HG03103 (cell line): ENCODE data around the gene NPHP1.
A peak's percentile ranks its signal among the peaks of the same experiment; 100 is the strongest.
"Not testable (repeated sequence)": the region's sequence is repeated elsewhere in the genome, so short reads cannot be mapped to it uniquely, and the experiment has no call there.

Experiments
- ATAC-seq: cut with Tn5 transposase; IDR thresholded peaks from one replicate; pipeline ENCODE4 v1.9.1; 2021; ENCODE audit warnings: low read depth; ENCODE audit not compliant: unreplicated experiment

The NPHP1 gene

GRCh38 chr2:110204408-110205385 is at the start of gene NPHP1:
Gene NPHP1 (minus strand): TSS chr2:110205013. CDS start chr2:110204968, 45 bp downstream.
- ATAC-seq: peak; percentile 97

DNA sequence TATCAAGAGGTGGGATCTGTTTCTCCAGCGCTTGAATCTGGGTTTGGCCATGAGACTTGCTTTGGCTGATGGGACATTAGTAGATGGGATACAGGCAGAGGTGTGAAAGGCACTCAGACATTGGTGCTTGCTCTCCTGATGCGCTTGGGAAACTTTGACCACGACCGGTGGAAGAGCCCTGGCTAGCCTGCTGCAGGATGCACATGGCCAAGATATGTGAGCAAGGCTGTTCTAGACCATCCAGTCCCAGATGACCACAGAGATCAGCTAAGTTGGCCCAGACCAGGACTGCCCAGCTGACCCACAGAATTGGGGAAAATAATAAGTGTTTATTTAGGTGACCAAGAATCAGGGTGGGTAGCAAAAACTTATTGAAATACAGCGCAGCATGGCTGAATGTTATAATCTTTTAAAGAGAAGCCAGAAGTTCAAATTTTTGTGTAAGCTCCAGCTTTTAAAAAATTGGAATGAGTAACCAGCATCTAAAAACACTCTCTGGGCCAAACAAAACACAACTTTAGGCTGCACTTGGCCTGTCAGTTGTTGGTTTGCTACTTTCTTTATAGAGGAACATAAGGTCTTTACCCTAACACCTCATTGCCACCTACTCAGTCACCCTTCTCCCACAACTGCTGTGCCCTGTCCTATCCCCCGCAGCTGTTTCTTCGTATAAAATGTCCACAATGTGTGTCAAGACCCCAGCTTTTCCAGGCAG is 43.4 kb upstream of the NPHP1 start:
- not testable (repeated sequence) for ATAC-seq

DNA sequence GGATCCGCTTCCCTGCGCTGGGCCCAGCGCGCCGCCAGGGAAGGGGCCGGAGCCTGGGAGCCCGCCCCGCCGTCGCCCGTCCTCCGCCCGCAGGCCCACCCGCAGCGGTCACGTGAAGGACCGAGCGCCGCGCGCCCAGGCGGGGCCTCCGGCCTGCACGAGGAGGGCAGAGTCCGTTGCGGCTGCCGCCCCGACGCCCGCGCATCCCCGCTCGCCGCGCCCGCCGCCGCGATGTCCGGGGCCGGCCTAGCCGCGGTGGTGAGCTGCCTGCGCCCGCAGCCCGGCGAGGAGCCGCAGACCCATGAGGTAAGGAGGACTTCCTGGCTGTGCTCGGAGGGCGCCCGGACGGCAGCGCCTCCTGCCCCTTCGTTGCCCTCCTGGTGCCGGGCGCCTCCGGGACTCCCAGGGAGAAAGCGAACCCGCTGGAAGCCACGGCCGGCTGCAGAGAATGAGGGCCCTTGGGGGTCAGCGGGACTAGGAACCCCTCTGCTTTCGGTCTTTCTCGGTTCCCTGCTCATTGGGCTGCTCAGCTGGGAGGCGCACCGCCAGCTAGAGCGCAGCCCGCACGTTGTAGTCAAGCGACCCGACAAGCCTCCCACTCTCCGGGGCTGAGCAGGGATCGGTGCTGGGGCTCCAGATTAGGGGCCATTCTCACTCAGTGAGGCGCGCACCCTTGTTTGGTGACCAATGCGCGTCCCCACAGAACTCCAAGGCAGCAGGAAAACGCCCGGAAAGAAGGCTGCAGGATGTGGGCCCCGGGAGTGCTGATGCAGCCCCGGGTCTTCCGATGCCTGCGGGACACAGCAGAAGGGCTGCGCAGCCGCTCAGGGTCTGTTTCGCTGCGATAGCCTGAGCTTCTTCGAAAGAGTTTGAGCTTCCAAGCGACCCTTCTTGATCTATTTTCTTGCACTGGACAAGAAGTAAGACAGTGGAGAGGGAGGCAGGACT is 40.9 kb upstream of the NPHP1 start:
- ATAC-seq: not testable (repeated sequence)

- ATAC-seq: not testable (repeated sequence)
These were observed 38.5 kb upstream of the NPHP1 start for GRCh38 chr2:110243283-110243682.

GRCh38 chr2:110234514-110234913 is 29.7 kb upstream of the NPHP1 start:
- not testable (repeated sequence) for ATAC-seq

DNA sequence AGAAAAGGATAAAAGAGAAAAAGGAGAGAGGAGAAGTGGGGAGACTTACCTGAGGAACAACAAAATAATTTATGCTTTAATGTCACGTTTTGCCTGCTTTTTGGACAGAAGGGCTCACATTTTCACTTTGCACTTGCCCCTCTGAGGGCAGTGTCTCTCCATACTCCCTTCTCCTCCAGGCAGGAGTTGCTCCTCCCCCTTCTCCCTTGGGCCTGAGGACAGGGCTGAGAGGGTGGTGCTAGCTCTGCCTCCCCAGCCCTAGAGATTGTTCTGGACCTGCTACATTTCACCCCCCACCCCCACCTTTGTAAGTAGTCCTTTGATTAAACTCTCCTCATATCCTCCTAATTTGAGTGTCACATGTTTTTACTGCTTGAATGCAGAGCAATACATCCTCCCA is 25.1 kb upstream of the NPHP1 start:
- ATAC-seq: not testable (repeated sequence)

GRCh38 chr2:110222626-110223025 is 17.8 kb upstream of the NPHP1 start:
- ATAC-seq: not testable (repeated sequence)

- no peak for ATAC-seq
These were observed 17.1 kb upstream of the NPHP1 start for GRCh38 chr2:110221938-110222337.

GRCh38 chr2:110220190-110220564 is 15.4 kb upstream of the NPHP1 start:
- no peak for ATAC-seq

DNA sequence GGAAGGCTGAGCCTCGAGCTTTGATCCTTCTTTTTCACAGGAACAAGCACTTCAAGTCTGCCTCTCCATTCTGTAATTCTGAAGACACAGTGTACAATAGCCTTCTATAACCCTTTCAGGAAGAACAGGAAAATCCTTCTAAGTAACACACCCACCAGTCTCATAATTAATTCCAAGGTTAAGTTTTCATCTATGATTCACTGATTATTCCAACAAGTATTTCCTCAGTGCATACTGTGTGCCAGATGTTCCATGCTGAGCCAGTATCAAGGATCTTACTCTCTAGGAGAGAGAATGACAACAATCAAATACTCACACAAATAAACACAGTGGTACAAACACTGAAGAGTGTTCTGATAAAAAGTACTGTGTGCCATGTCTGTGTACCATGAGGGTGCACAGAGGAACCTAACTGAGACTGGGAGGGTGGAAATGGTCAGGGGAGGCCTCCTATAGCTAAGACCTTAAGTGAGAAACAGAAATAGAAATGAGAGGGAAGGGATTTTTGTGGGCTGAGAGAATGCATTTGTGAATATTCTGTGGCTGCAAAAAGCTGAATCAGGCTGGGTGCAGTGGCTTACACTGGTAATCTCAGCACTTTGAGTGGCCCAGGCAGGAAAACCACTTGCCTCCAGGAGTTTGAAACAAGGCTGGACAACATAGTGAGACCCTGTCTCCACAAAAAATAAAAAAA is 14.8 kb upstream of the NPHP1 start:
- no peak for ATAC-seq

GRCh38 chr2:110218889-110219288 is 14.1 kb upstream of the NPHP1 start:
- not testable (repeated sequence) for ATAC-seq

- no peak for ATAC-seq
These were observed 12.0 kb upstream of the NPHP1 start for GRCh38 chr2:110216803-110217202.

DNA sequence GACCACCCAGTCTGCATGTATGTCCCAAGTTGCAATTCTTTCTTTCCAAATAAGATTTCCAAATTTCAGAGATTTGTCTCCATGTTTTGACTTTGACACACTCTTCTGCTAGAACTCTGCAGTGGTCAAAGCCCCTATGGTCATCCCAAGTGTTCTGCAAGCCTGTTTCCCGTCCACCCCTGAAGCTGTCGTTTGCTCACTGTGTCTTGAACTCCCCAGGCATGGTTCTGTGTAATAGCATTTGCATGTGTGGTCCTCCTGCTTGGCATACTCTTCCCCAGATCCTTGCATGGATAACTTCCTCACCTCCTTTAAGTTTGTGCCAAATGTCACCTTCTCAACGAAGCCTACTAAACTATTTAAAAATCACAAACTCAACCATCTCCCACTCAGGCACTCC is 11.4 kb upstream of the NPHP1 start:
- no peak for ATAC-seq

- ATAC-seq: no peak
These were observed 10.8 kb upstream of the NPHP1 start for GRCh38 chr2:110215566-110216158.

GRCh38 chr2:110215091-110215490 is 10.3 kb upstream of the NPHP1 start:
- no peak for ATAC-seq

- not testable (repeated sequence) for ATAC-seq
These were observed 8.7 kb upstream of the NPHP1 start for GRCh38 chr2:110213522-110213921.

GRCh38 chr2:110211938-110212858 is 7.4 kb upstream of the NPHP1 start, which contains the start of gene MTLN:
Gene MTLN (minus strand): TSS chr2:110212547. CDS start chr2:110212525, 22 bp downstream.
- peak; percentile 73 for ATAC-seq
